Gastrocnemius medialis (tissue), 4 donors: ENCODE measurements around the gene RBBP8. TPM values are rescaled to one million over a fixed set of nuclear protein-coding genes. Genes with fewer than 3 reads are reported as not detected.

Source experiments
- ATAC-seq, 2 donors: fragments of 150-250 bp; one replicate each; pipeline ENCODE4 v1.9.1; 2016
- DNase-seq, 2 donors: peaks; one replicate each; pipeline ENCODE4 v3.0.0-alpha.2; 2019
- H3K27ac ChIP-seq, 4 donors: fragments of 200-600 bp; sonication (generic); 1 replicate in 1 of 4; 2 replicates in 3 of 4; pipeline ENCODE4 v1.5.1; 2016 to 2018; ENCODE audit warnings: mild to moderate bottlenecking in 2 of 4, moderate library complexity in 1 of 4
- H3K27me3 ChIP-seq, 3 donors: fragments of 200-600 bp; sonication (generic) in 2 of 3; 1 replicate in 1 of 3; 2 replicates in 2 of 3; pipeline versions ENCODE4 v1.5.1 to v1.6.0; 2016 to 2019; ENCODE audit warnings: mild to moderate bottlenecking in 1 of 3, moderate library complexity in 1 of 3
- H3K36me3 ChIP-seq, 2 donors: fragments of 200-600 bp; sonication (generic) in 1 of 2; one replicate each; pipeline ENCODE4 v1.5.1; 2017 to 2018
- H3K4me1 ChIP-seq, 2 donors: fragments of 200-600 bp; sonication (generic) in 1 of 2; one replicate each; pipeline ENCODE4 v1.5.1; 2016 to 2017; ENCODE audit warnings: mild to moderate bottlenecking in 2 of 2
- H3K4me3 ChIP-seq, 4 donors: fragments of 200-600 bp; sonication (generic) in 3 of 4; 1 replicate in 1 of 4; 2 replicates in 3 of 4; pipeline ENCODE4 v1.5.1; 2016 to 2019; ENCODE audit warnings: mild to moderate bottlenecking in 2 of 4
- H3K9me3 ChIP-seq, 3 donors: fragments of 200-600 bp; sonication (generic) in 2 of 3; 1 replicate in 1 of 3; 2 replicates in 2 of 3; pipeline ENCODE4 v1.5.1; 2016 to 2019
- POLR2A ChIP-seq, 2 donors: fragments of 450-650 bp; IDR thresholded peaks; one replicate each; pipeline ENCODE4 v1.6.1; 2017; ENCODE audit warnings: antibody characterized with exemption in 2 of 2, mild to moderate bottlenecking in 2 of 2, moderate library complexity in 2 of 2
- in situ Hi-C, 4 donors: fragments of 200-750 bp; cut with MboI; loops; one replicate each; pipeline versions ENCODE4 v1.15.0 to v1.8.0; 2017; ENCODE audit warnings: low sequenced_read_pairs in 4 of 4
- intact Hi-C: fragments of 100-400 bp; cut with DNase I; formaldehyde crosslinking; loops from one replicate; pipeline ENCODE4 v1.15.1; 2023; ENCODE audit warnings: low total_unique reads
- total RNA-seq, 4 donors: library from RNA; depleted of rRNA; stranded (reverse); fragments of >200 nt; gene quantifications; one replicate each; pipeline versions ENCODE4 v1.1.0 to v1.2.3, GENCODE V29; 2016
- TF ChIP-seq, protein P1 (sequence below), 5 experiments: fragments of 450-650 bp in 3 of 5; fragments of 200-600 bp in 2 of 5; sonication (generic) in 2 of 5; IDR thresholded peaks in 4 of 5; conservative IDR thresholded peaks in 1 of 5; 1 replicate in 4 of 5; 2 replicates in 1 of 5; pipeline ENCODE4 v1.5.1; 2016 to 2019; ENCODE audit warnings: antibody characterized with exemption in 5 of 5, mild to moderate bottlenecking in 3 of 5, moderate library complexity in 3 of 5

The RBBP8 gene
- total RNA-seq, 4 donors from 2014 or later: 1.3 to 4.7 (median 1.7) TPM

DNA sequence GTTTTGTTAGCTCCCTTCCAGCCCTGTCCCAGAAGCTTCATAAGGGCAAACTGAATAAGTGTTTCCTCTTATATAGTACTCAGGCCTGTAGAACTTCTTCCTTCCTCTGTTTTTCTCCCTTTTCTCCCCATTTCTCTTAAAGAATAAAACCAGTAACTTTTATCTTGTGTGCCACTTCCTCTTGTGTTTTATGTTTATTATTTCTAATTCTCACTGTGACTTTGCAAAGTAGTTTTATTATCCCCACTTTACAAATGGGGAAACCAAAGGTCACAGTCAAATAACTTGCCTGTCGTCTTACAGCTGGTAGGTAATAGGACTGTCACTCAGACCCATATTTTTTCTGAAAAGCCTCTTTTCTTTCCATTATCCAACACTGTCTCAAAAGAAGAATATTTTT lies 42.4 kb downstream of the RBBP8 start:
- H3K4me3 ChIP-seq: no peak overlapping the region

DNA sequence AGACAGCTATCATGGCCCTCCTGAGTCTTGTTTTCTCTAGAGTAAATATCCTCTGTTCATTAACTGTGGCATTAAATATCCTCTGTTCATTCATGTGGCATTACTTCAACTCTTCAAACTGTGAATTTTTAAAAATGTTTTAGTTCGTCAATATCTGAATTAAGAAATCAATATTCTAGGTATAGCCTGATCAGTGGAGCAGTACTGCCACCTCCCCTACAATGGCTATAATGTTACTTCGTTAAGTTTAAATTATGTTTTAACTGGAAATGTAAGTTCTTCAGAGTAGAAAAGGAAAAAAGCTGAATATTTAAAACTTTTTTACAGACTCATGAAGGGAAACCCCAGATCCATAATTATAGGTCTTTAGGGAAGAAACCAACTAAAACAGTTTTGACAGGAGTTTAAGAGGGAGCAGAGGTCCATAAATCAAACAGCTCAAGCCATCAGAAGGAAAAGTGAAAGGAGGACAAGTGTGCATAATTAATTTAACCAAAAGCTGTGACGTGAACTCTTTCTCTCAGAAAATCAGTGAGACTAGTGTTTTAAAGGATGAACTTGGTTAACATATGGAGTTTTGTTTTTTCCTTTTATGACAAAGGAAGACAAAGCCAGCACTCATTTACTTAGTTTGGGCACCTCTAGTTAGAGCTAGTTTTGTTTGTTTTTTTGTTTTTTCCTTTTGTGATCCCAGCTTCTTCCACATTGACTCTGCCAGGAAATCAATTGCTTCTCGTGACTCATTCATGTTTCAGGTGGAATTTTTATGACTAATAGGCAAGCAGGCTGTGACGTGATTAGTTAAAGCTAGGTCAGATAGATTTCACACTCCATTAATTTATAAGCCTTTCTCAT lies 44.9 kb downstream of the RBBP8 start:
- H3K27me3 ChIP-seq: no peaks in the 10 kb centered on the region
- no peaks in the 10 kb centered on the region for H3K9me3 ChIP-seq
- H3K36me3 ChIP-seq: no peaks in the 10 kb centered on the region
- no peak for TF ChIP-seq POLR2A (IDR thresholded peaks at IDR 0.05)
- TF ChIP-seq, protein P1, sequence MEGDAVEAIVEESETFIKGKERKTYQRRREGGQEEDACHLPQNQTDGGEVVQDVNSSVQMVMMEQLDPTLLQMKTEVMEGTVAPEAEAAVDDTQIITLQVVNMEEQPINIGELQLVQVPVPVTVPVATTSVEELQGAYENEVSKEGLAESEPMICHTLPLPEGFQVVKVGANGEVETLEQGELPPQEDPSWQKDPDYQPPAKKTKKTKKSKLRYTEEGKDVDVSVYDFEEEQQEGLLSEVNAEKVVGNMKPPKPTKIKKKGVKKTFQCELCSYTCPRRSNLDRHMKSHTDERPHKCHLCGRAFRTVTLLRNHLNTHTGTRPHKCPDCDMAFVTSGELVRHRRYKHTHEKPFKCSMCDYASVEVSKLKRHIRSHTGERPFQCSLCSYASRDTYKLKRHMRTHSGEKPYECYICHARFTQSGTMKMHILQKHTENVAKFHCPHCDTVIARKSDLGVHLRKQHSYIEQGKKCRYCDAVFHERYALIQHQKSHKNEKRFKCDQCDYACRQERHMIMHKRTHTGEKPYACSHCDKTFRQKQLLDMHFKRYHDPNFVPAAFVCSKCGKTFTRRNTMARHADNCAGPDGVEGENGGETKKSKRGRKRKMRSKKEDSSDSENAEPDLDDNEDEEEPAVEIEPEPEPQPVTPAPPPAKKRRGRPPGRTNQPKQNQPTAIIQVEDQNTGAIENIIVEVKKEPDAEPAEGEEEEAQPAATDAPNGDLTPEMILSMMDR (IDR thresholded peaks at IDR 0.05 in 4 of 5, conservative IDR thresholded peaks at IDR 0.05 in 1 of 5): no peak
- ATAC-seq (no peak), DNase-seq (no peak)
- H3K4me3 ChIP-seq: no peak overlapping the region
- no peaks in the 10 kb centered on the region for H3K4me1 ChIP-seq
- intact Hi-C loops: no loop called here
- no peak overlapping the region for H3K27ac ChIP-seq
- in situ Hi-C loops: loop anchor here in 1 of 4 donors (25.0 kb wide), 1 partner anchor 191 kb away; no protein-coding TSS in a partner anchor

More for the DNA sequence above, 42.4 kb downstream of the RBBP8 start:
- ATAC-seq (no peak), DNase-seq (no peak)
- no peak for TF ChIP-seq POLR2A (IDR thresholded peaks at IDR 0.05)
- TF ChIP-seq, protein P1 (IDR thresholded peaks at IDR 0.05 in 4 of 5, conservative IDR thresholded peaks at IDR 0.05 in 1 of 5): no peak
- Histone ChIP-seq H3K4me1 (no peaks in the 10 kb centered on the region), H3K27ac (no peak overlapping the region), H3K9me3 (no peaks in the 10 kb centered on the region), H3K27me3 (no peaks in the 10 kb centered on the region), H3K36me3 (no peaks in the 10 kb centered on the region)
- in situ Hi-C loops (loop anchor here in 1 of 4 donors (25.0 kb wide), 1 partner anchor 188 kb away; no protein-coding TSS in a partner anchor), intact Hi-C loops (no loop called here)

DNA sequence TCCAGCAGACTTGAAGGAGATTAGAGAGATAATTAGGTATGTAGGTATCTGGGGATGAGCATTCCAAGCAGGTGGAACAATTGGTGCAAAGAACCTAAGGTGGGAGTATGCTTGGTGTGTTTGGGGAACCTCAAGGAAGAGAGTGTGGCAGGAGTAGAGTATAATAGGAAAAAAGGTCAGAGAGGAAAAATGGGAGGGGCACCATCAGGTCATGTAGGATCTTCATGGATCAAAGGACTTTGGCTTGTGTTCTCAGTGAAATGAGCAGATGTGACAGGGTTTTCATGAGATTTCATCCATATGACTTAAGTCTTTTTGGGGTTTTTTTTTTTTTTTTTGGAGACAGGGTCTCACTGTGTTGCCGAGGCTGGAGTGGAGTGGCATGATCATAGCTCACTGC lies 47.3 kb downstream of the RBBP8 start:
- ATAC-seq (no peak), DNase-seq (no peak)
- TF ChIP-seq, protein P1 (IDR thresholded peaks at IDR 0.05 in 4 of 5, conservative IDR thresholded peaks at IDR 0.05 in 1 of 5): no peak
- TF ChIP-seq POLR2A (IDR thresholded peaks at IDR 0.05): no peak
- Histone ChIP-seq H3K27me3 (no peaks in the 10 kb centered on the region), H3K4me3 (no peak overlapping the region), H3K36me3 (no peaks in the 10 kb centered on the region), H3K4me1 (no peaks in the 10 kb centered on the region), H3K9me3 (no peaks in the 10 kb centered on the region), H3K27ac (no peak overlapping the region)
- intact Hi-C loops: loop anchor here (5.0 kb wide), 1 partner anchor 178 kb away; no protein-coding TSS in a partner anchor
- in situ Hi-C loops: loop anchor here in 1 of 4 donors (25.0 kb wide), 1 partner anchor 193 kb away; no protein-coding TSS in a partner anchor

DNA sequence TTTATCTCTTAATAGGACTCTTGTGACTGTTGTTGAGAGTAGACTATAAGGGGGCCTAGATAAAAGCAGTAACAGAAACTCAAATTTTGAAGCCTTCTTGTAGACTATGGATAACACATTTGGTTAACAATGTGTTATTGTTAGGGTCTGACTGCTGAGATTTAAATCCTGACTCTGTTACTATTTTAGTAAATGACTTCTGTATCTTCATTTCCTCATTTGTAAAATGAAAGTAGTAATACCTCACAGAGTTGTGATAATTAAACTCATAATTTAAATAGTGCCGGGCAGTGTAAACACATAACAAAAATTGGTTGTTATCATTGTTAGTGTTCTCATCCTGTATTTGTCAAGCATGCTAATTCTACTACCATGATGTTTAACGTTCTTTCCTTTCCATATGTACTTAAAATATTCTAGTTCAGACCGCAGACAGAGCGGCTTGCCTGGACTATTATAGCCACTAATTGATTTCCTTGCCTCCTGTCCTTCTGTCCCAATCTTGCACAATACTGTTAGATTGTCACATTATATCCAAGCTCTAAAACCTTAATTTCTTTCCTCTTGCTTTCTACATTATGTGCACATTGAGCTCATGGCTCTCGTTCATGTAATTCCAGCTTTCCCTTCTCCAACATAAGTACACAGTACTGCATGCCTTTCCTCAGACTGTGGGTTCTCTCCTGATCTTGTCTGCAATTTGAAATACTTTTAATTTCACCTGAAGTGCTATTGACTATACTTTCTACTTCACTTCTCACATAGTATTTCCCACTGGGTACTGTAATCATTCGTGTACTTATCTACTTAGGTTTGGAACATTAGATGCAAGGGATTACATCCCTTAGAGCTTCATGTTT lies 48.4 kb downstream of the RBBP8 start:
- Histone ChIP-seq H3K36me3 (no peaks in the 10 kb centered on the region), H3K4me1 (no peaks in the 10 kb centered on the region), H3K27me3 (no peaks in the 10 kb centered on the region), H3K4me3 (no peak overlapping the region), H3K9me3 (no peaks in the 10 kb centered on the region), H3K27ac (no peak overlapping the region)
- no peak for TF ChIP-seq POLR2A (IDR thresholded peaks at IDR 0.05)
- TF ChIP-seq, protein P1 (IDR thresholded peaks at IDR 0.05 in 4 of 5, conservative IDR thresholded peaks at IDR 0.05 in 1 of 5): no peak
- no peak for DNase-seq
- intact Hi-C loops: loop anchor here (5.0 kb wide), 1 partner anchor 179 kb away; no protein-coding TSS in a partner anchor
- in situ Hi-C loops: loop anchor here in 1 of 4 donors (25.0 kb wide), 1 partner anchor 194 kb away; no protein-coding TSS in a partner anchor
- ATAC-seq: no peak
